Measurements from ENCODE around the gene ULBP3. TPM values are rescaled to one million over a fixed set of nuclear protein-coding genes. Genes with fewer than 3 reads are reported as not detected.

The ULBP3 gene
- total RNA-seq, 2 experiments from 2014 or later = not detected

Other genes with a start within 250 kb of the ULBP3 start
- 1 to 10 TPM; 4.6 to 4.7 TPM for gene LRP11, start 204.8 kb downstream of the ULBP3 start, total RNA-seq
- gene RAET1E, start 171.0 kb downstream of the ULBP3 start, total RNA-seq = not detected
- not detected for gene RAET1G, start 146.0 kb downstream of the ULBP3 start, total RNA-seq
- 1 to 10 TPM in 1 of 2 experiments, under 1 TPM in 1; 0.69 to 1.4 TPM for gene ULBP2, start 127.1 kb downstream of the ULBP3 start, total RNA-seq
- gene ULBP1, start 105.2 kb downstream of the ULBP3 start, total RNA-seq = 1 to 10 TPM; 2.6 to 2.8 TPM
- not detected for gene RAET1L, start 43.6 kb downstream of the ULBP3 start, total RNA-seq
- not detected for gene PPP1R14C, start 73.9 kb upstream of the ULBP3 start, total RNA-seq